ENCODE results near the gene WDPCP.

- TF ChIP-seq GATA2 (CRISPR knock-in tag; IDR thresholded peaks at IDR 0.05) (no peak), FOXM1 (IDR thresholded peaks at IDR 0.05; ENCODE audit: low read depth) (no peak), CTCF (IDR thresholded peaks at IDR 0.05) (no peak), YY1 (IDR thresholded peaks at IDR 0.05; ENCODE audit: low read depth) (no peak)
Measured at GRCh38 chr2:63514781-63515180, 73.5 kb downstream of the WDPCP start.
